ENCODE results near the gene CORO2B.

DNA sequence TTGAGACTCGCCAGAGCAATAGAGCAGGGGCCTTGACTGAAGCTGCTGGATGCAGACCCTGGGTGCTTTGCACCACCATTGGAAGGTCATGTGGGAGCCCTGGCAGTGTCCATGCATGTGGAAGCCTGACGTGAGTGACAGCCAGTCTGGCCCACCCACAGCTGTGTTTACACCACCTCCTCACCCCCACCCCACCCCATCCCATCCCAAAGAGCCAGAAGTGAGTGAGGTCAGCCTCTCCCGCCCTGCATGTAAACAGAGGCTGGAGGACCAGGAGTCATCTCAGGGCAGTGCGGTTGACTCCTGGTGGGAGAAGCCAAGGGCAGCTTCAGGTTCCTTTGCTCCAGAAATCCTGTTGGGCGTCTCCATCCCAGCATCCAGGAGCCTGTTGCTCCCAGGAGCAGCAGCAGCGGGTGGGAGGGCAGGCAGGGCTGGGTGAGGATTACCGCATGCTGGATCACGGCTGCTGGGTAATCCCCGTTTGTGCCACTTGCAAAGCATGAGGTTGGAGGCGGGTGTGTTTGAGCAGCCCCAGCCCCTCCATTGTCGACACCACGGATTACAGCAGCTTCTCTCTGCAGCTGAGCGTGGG, 44.6 kb downstream of the CORO2B start:
- TF ChIP-seq, protein P1, sequence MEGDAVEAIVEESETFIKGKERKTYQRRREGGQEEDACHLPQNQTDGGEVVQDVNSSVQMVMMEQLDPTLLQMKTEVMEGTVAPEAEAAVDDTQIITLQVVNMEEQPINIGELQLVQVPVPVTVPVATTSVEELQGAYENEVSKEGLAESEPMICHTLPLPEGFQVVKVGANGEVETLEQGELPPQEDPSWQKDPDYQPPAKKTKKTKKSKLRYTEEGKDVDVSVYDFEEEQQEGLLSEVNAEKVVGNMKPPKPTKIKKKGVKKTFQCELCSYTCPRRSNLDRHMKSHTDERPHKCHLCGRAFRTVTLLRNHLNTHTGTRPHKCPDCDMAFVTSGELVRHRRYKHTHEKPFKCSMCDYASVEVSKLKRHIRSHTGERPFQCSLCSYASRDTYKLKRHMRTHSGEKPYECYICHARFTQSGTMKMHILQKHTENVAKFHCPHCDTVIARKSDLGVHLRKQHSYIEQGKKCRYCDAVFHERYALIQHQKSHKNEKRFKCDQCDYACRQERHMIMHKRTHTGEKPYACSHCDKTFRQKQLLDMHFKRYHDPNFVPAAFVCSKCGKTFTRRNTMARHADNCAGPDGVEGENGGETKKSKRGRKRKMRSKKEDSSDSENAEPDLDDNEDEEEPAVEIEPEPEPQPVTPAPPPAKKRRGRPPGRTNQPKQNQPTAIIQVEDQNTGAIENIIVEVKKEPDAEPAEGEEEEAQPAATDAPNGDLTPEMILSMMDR (IDR thresholded peaks at IDR 0.05; ENCODE audit: insufficient read depth, low read length, poor library complexity, severe bottlenecking) = no peak
- no peak for TF ChIP-seq EZH2phosphoT487 (conservative IDR thresholded peaks at IDR 0.05; ENCODE audit: low read length)
